Measurements from ENCODE around the gene PDE4D.

PDE4D gene

DNA sequence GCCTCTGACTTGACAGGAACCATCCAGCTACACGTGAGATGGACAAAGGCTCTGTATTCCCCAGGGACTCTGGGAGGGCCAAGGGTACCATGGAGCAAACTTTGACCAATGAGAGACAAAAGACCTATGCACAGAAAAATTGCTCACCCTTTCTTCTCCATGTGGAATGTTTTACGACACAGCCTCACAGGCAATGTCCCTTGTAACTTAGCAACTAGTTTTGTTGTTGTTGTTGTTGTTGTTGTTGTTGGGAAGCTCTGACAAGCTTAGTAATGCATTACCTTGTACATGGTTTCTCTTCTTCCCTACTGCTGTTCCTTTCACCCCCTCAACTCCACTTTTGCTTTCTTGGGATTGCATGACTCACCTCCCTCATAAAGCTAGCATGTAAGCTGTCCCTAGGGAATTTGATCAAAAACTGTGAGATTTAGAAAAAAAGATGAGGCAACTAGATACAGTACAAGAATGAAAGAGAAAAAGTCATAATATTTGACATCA is 759.7 kb downstream of the PDE4D start:
- TF ChIP-seq, protein P1, sequence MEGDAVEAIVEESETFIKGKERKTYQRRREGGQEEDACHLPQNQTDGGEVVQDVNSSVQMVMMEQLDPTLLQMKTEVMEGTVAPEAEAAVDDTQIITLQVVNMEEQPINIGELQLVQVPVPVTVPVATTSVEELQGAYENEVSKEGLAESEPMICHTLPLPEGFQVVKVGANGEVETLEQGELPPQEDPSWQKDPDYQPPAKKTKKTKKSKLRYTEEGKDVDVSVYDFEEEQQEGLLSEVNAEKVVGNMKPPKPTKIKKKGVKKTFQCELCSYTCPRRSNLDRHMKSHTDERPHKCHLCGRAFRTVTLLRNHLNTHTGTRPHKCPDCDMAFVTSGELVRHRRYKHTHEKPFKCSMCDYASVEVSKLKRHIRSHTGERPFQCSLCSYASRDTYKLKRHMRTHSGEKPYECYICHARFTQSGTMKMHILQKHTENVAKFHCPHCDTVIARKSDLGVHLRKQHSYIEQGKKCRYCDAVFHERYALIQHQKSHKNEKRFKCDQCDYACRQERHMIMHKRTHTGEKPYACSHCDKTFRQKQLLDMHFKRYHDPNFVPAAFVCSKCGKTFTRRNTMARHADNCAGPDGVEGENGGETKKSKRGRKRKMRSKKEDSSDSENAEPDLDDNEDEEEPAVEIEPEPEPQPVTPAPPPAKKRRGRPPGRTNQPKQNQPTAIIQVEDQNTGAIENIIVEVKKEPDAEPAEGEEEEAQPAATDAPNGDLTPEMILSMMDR (IDR thresholded peaks at IDR 0.05; ENCODE audit: insufficient read depth, missing control alignments): no peak
- FAIRE-seq (no peak), DNase-seq (ENCODE audit: insufficient read length, low spot score) (no peak)

DNA sequence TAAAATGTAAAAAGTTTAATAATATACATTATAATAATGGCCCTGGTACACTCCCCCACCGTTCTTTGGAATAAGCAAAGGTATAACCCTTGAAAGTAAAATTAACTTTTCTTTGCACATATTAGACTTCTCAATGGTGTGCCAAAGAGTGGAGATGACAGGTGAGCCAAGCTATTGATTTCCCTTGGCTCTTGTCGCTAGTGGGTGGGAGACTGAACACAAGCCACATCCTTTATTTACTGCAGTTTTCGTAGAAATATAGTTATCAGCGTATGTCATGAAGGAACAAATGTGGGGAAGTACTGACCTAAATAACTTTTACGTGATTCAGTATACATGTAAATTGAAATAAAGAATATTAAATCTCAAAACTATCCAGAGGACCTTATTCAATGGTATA is 761.4 kb downstream of the PDE4D start:
- FAIRE-seq: no peak
- TF ChIP-seq, protein P1 (IDR thresholded peaks at IDR 0.05; ENCODE audit: insufficient read depth, missing control alignments): no peak

DNA sequence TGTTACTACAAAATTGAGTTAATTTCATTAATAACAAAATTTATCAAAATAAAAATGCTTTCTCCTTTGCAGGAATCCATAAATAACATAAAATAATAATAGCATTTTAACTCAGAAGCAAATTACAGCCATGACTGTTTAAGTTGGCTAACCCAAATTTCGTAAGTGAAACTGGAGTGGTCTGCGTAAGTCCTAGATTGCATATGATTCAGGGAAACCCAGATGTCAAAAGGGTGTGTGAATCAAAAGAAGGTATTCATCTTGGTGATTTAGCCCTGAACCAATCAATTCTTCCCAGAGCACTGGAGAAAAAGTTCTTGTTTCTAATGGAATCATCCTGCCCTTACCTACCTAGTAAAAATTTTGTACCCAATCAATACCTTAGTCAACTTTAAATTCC is 763.1 kb downstream of the PDE4D start:
- TF ChIP-seq, protein P1 (IDR thresholded peaks at IDR 0.05; ENCODE audit: insufficient read depth, missing control alignments): no peak
- no peak for DNase-seq (ENCODE audit: insufficient read length, low spot score)
- FAIRE-seq: no peak

More for the DNA sequence above, 761.4 kb downstream of the PDE4D start:
- DNase-seq (ENCODE audit: insufficient read length, low spot score): no peak

DNA sequence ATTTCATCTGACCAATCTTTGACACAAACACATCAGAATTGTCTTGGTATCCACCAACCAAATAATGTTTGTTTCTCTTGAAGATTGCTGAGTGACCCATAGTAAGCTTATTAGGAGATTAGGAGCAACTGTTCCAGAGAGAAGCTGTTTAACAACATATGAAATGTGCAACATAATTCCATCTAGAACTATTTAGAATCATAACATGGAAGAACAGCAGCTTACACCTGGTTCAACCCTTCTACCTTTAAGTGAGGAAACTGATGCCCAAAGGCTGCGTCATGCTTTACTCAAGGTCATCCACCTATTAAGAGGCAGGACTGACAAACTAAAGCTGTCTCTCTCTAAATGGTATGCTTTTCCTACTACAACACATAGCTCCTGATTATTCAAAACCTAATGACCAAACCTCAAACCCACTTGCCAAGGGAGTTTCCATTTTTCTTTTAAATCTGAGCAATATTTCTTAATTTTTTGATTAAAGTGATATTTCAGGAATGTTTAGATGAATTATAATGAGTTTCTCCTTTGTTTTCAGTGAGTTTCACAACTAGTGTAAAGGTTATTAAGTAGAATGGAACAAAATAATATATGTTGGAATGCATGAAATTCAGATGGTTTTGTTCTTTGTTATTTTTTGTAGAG is 764.8 kb downstream of the PDE4D start:
- TF ChIP-seq, protein P1 (IDR thresholded peaks at IDR 0.05; ENCODE audit: insufficient read depth, missing control alignments): no peak
- FAIRE-seq (peak; percentile 76), DNase-seq (ENCODE audit: insufficient read length, low spot score) (no peak)

DNA sequence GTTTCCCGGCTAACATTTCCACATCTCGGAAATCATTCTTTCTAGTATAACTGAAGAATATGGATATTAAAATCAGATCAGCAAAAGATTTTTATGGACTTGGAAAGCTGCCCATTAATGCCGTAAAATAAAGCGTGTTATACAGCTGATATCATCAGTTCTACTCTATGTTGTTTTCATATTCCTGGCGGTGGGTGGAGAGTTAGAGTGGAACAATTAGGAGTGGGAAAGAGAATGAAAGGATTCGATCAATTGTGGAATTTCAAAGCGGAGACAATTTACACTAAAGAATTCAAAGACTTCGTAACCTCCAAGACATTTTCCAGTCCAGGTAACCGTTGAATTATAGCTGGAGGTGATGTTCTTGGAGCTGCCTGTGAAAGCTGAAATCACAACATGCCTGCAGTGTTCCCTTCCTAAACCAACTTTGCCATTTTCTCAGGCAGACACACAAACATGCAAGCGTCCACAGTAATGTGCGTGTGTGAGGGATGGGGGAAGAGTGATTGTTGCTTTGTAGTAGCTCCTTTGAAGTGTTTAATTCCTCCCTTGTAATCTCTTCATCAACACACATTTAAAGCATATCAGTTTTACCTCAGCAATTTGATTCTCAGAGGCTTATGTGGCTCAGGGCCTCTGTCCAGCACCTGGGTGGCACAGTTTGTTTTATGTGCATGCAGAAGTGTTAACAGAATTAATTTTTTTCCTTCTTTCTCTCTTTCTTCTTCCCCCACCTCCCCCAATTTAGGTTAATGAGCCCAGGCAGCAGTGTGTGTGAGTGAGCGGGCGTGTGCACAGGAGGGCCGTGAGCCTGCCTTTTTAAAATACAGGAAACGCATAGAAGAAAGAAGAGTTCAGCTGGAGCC is 766.6 kb downstream of the PDE4D start:
- no peak for DNase-seq (ENCODE audit: insufficient read length, low spot score)
- TF ChIP-seq, protein P1 (IDR thresholded peaks at IDR 0.05; ENCODE audit: insufficient read depth, missing control alignments): no peak
- FAIRE-seq: no peak

DNA sequence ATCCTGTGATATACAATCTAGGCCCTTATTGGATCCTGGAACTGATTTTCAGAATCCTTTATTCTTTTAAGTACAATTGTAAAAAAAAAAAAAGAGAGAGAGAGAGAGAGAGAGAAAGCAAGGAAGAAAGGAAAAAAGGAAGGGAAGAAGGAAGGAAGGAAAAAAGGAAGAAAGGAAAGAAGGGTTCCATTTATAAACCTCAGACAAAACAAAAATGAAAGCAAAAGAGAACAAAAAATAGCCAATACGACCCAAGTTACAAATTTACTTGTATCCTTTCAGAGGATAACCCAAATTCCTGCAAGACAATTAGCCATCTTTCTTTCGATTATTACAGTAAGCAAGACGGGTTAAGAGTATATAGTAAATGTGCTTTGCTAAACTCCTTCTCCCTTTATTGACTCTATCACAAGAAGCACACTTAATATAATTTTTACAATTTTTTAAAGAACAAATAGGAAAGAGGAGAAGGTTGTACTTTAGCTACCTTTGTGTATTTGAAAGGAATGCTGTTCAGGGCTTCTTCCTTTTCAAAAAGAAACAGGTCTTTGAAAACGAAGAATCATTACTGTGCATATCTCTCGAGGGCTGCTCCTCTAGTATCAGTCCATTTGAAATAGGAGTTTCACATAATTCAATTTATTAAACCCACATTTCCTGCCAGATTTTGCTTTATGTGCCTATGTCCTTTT is 767.4 kb downstream of the PDE4D start:
- no peak for FAIRE-seq

More for the DNA sequence above, 767.4 kb downstream of the PDE4D start:
- TF ChIP-seq, protein P1 (IDR thresholded peaks at IDR 0.05; ENCODE audit: insufficient read depth, missing control alignments): no peak
- DNase-seq (ENCODE audit: insufficient read length, low spot score): no peak
